Gastroesophageal sphincter (tissue), 3 donors: ENCODE measurements around the gene GALNT17.

Experiments used
- CTCF ChIP-seq, 4 experiments: fragments of 200-600 bp in 2 of 4; fragments of 450-650 bp in 2 of 4; sonication (generic) in 1 of 4; IDR thresholded peaks; one replicate each; pipeline ENCODE4 v1.5.1; 2017 to 2019; ENCODE audit warnings: antibody characterized with exemption in 4 of 4, mild to moderate bottlenecking in 2 of 4, moderate library complexity in 2 of 4
- EP300 ChIP-seq: sonication (generic); formaldehyde crosslinking; IDR thresholded peaks from one replicate; pipeline ENCODE4 v1.6.1; 2017; ENCODE audit warnings: antibody characterized with exemption, mild to moderate bottlenecking
- POLR2A ChIP-seq, 2 donors: fragments of 450-650 bp; IDR thresholded peaks; one replicate each; pipeline ENCODE4 v1.6.1; 2017; ENCODE audit warnings: antibody characterized with exemption in 2 of 2, mild to moderate bottlenecking in 2 of 2, moderate library complexity in 1 of 2
- POLR2AphosphoS5 ChIP-seq: sonication (generic); formaldehyde crosslinking; IDR thresholded peaks from one replicate; pipeline ENCODE4 v1.6.1; 2017; ENCODE audit warnings: antibody characterized with exemption

DNA sequence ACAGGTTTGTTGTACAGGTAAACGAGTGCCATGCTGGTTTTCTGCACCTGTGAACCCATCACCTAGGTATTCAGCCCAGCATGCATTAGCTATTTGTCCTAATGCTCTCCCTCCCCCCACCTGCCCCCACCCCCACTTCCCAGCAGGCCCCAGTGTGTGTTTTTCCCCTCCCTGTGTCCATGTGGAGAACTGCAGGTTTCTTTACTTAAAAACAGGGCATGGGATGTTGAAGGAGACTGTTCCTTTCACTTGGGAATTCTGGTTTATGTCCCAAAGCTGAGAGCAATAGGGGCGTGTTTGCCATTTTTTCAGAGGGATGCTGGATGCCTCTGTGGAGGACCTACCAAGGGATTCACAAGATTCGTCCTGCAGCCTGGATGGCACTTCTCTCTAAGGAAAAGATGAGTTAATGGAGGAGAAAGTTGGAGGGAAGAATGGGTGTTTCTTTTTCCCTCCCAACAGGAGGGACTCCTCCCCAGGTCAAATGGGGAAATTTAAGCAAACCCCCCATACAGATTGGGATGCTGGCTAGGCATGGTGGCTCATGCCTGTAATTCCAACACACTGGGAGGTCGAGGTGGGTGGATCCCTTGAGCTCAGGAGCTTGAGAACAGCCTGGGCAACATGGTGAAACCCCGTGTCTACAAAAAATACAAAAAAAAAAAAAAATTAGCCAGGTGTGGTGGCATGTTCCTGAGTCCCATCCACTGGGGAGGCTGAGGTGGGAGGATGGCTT, 136.0 kb downstream of the GALNT17 start:
- no peak for TF ChIP-seq EP300
- TF ChIP-seq POLR2AphosphoS5, result no peak
- TF ChIP-seq CTCF (IDR thresholded peaks at IDR 0.05), result peak in 1 of 4 experiments; percentile 11
- no peak for TF ChIP-seq POLR2A (IDR thresholded peaks at IDR 0.05)
